Measurements from ENCODE around the gene SPTBN4.
"Not testable (repeated sequence)": the region's sequence is repeated elsewhere in the genome, so short reads cannot be mapped to it uniquely, and the experiment has no call there.

The SPTBN4 gene

GRCh38 chr19:40588110-40588854 is 121.5 kb downstream of the SPTBN4 start:
- CTCF ChIA-PET, result interaction anchor here (0.6 kb wide), 2 partner anchors 13 kb away, joined by 3 read pairs; no protein-coding TSS in a partner anchor
- DNase-seq (ENCODE audit: low spot score), result no peak
- POLR2A ChIA-PET (ENCODE audit: low non-redundant PET), result no interaction called here
- TF ChIP-seq CTCF (conservative IDR thresholded peaks at IDR 0.05; ENCODE audit: low read depth), result no peak
- peak overlapping the region; percentile 63 for H3K27ac ChIP-seq

- TF ChIP-seq CTCF (conservative IDR thresholded peaks at IDR 0.05; ENCODE audit: low read depth), result no peak
- ChIA-PET CTCF (interaction anchor here (0.6 to 1.7 kb wide), 2 partner anchors 13 to 14 kb away, joined by 3 to 5 read pairs; no protein-coding TSS in a partner anchor), POLR2A (ENCODE audit: low non-redundant PET) (no interaction called here)
- no peak for DNase-seq (ENCODE audit: low spot score)
- H3K27ac ChIP-seq, result peak overlapping the region; percentile 63
Observed at GRCh38 chr19:40588926-40589569, 122.2 kb downstream of the SPTBN4 start.

DNA sequence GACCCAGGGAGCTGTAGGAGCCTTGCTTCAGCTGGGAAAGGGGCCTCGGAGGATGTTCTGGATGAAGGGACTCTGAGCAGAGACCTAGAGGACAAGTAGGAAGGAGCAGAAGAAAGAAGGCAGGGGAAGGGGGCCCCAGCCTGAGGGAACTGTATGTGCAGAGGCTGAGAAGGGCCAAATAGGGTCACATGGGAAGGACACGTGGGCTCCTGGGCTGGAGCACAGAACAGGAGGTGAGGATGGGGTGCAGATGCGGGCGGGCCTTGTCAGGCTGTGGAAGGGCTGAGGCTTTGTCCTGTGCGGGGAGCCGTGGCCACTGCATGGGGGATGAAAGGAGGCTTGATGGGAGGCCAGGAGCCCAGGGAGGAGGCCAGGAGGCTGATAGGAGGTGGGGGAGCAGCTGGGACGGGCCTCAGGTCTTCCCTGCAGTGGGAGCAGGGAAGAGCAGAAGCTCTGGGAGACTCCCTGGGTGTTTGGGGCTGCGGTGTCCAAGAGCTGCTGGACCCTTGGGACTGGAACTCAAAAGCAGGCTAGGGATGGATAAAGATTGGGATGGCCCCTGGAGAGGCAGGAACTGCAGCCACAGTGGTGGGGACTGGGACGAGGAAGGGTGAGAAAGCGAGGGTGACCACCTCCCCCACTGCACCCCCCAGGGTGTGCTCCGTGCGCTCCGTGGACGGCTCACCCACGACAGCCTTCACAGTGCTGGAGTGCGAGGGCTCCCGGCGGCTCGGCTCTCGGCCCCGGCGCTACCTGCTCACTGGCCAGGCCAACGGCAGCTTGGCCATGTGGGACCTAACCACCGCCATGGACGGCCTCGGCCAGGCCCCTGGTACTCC is 123.0 kb downstream of the SPTBN4 start:
- peak overlapping the region; percentile 48; the same call in 1 of the 2 replicates for H3K27ac ChIP-seq
- no peak for DNase-seq (ENCODE audit: low spot score)
- no peak for TF ChIP-seq CTCF (conservative IDR thresholded peaks at IDR 0.05; ENCODE audit: low read depth)
- ChIA-PET CTCF (interaction anchor here (1.7 kb wide), 1 partner anchor 13 kb away, joined by 5 read pairs; no protein-coding TSS in a partner anchor), POLR2A (ENCODE audit: low non-redundant PET) (no interaction called here)

GRCh38 chr19:40590464-40591265 is 123.9 kb downstream of the SPTBN4 start:
- ChIA-PET CTCF (interaction anchor here (1.7 kb wide), 1 partner anchor 12 kb away, joined by 5 read pairs; no protein-coding TSS in a partner anchor), POLR2A (ENCODE audit: low non-redundant PET) (no interaction called here)
- peak overlapping the region; percentile 48; the same call in 1 of the 2 replicates for H3K27ac ChIP-seq
- TF ChIP-seq CTCF (conservative IDR thresholded peaks at IDR 0.05; ENCODE audit: low read depth), result no peak
- no peak for DNase-seq (ENCODE audit: low spot score)

GRCh38 chr19:40591724-40592123 is 124.9 kb downstream of the SPTBN4 start:
- POLR2A ChIA-PET (ENCODE audit: low non-redundant PET); DNase-seq (ENCODE audit: low spot score); CTCF ChIA-PET: not testable (repeated sequence)
- peak overlapping the region; percentile 48 for H3K27ac ChIP-seq

DNA sequence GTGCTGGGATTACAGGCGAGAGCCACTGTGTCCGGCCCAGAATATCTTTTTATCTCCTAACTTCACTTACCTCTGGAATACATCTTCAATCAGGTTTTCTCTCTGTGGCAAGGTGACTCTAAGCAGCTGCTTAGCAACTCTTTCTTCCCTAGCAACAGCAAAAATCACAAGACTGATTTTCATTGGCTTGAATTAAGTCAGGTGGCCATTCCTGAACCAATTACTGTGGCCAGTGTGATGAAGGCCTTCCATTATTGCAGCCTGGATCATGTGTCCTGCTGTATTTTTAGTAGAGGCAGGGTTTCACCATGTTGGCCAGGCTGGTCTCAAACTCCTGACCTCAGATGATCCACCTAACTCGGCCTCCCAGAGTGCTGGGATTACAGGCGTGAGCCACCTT is 125.4 kb downstream of the SPTBN4 start:
- POLR2A ChIA-PET (ENCODE audit: low non-redundant PET), result no interaction called here
- CTCF ChIA-PET, result no interaction called here

More for the DNA sequence above, 125.4 kb downstream of the SPTBN4 start:
- DNase-seq (ENCODE audit: low spot score), result no peak
- no peak for TF ChIP-seq CTCF (conservative IDR thresholded peaks at IDR 0.05; ENCODE audit: low read depth)
- peak overlapping the region; percentile 48; the same call in 1 of the 2 replicates for H3K27ac ChIP-seq

Measured in RWPE1 (cell line).